HepG2 (cell line): ENCODE measurements around the gene DLG5. TPM values are rescaled to one million over a fixed set of nuclear protein-coding genes. Genes with fewer than 3 reads are reported as not detected.

ENCODE experiments used
- CEBPG ChIP-seq: IDR thresholded peaks from 2 replicates; pipeline ENCODE4 v1.6.1; 2016
- ETV5 ChIP-seq: IDR thresholded peaks from 2 replicates; pipeline ENCODE4 v1.6.1; 2018; ENCODE audit warnings: missing biosample characterization, missing genetic modification reagents, inconsistent platforms, borderline replicate concordance
- ETV6 ChIP-seq: sonication (generic); formaldehyde crosslinking; conservative IDR thresholded peaks from 2 replicates; pipeline ENCODE4 v1.4.0; 2020; ENCODE audit warnings: missing genetic modification reagents
- HCFC1 ChIP-seq: fragments of 150-350 bp; IDR thresholded peaks from 2 replicates; pipeline ENCODE4 v1.6.1; 2014; ENCODE audit warnings: low read depth, low read length
- KLF9 ChIP-seq: IDR thresholded peaks from 2 replicates; pipeline ENCODE4 v1.6.1; 2016; ENCODE audit warnings: low read depth
- MTF1 ChIP-seq: sonication (generic); formaldehyde crosslinking; IDR thresholded peaks from 2 replicates; pipeline ENCODE4 v1.5.0; 2020; ENCODE audit warnings: missing genetic modification reagents
- MYC ChIP-seq: sonication (generic); formaldehyde crosslinking; IDR thresholded peaks from 2 replicates; pipeline ENCODE4 v1.9.0; 2021; ENCODE audit warnings: missing genetic modification reagents, borderline replicate concordance
- PAX8 ChIP-seq: sonication (generic); formaldehyde crosslinking; IDR thresholded peaks from 2 replicates; pipeline ENCODE4 v1.8.0; 2022; ENCODE audit warnings: mild to moderate bottlenecking, missing genetic modification reagents, borderline replicate concordance
- POLR2AphosphoS2 ChIP-seq: IDR thresholded peaks from 2 replicates; pipeline ENCODE4 v1.6.1; 2011; ENCODE audit warnings: low read depth, low read length, improper control_type of control experiment
- SAFB2 ChIP-seq: sonication (generic); formaldehyde crosslinking; IDR thresholded peaks from 2 replicates; pipeline ENCODE4 v1.5.1; 2020; ENCODE audit warnings: missing genetic modification reagents, low read depth, mild to moderate bottlenecking, borderline replicate concordance
- TMF1 ChIP-seq: sonication (generic); formaldehyde crosslinking; IDR thresholded peaks from 2 replicates; pipeline ENCODE4 v1.8.1; 2022; ENCODE audit warnings: low read depth, missing genetic modification reagents
- YEATS4 ChIP-seq: sonication (generic); formaldehyde crosslinking; IDR thresholded peaks from 2 replicates; pipeline ENCODE4 v1.4.0; 2020; ENCODE audit warnings: missing genetic modification reagents, borderline replicate concordance
- YY1 ChIP-seq: IDR thresholded peaks from 2 replicates; pipeline ENCODE4 v1.6.1; 2011; ENCODE audit warnings: low read length, low read depth, moderate library complexity, mild to moderate bottlenecking; ENCODE audit not compliant: insufficient read depth, insufficient replicate concordance
- ZBED4 ChIP-seq: sonication (generic); formaldehyde crosslinking; IDR thresholded peaks from 2 replicates; pipeline ENCODE4 v1.4.0; 2020; ENCODE audit warnings: missing genetic modification reagents, borderline replicate concordance
- ZBTB3 ChIP-seq: sonication (generic); formaldehyde crosslinking; IDR thresholded peaks from 2 replicates; pipeline ENCODE4 v1.4.0; 2020; ENCODE audit warnings: low read depth, mild to moderate bottlenecking, moderate library complexity, missing genetic modification reagents, borderline replicate concordance
- ZNF3 ChIP-seq: IDR thresholded peaks from 2 replicates; pipeline ENCODE4 v1.7.0; 2017; ENCODE audit warnings: inconsistent platforms
- ZNF30 ChIP-seq: sonication (generic); formaldehyde crosslinking; IDR thresholded peaks from 2 replicates; pipeline ENCODE4 v1.5.0; 2020; ENCODE audit warnings: mild to moderate bottlenecking, missing genetic modification reagents
- ZNF770 ChIP-seq: sonication (generic); formaldehyde crosslinking; IDR thresholded peaks from 2 replicates; pipeline ENCODE4 v1.5.0; 2020; ENCODE audit warnings: mild to moderate bottlenecking, missing genetic modification reagents
- ZNF782 ChIP-seq: sonication (generic); formaldehyde crosslinking; IDR thresholded peaks from 2 replicates; pipeline ENCODE4 v1.4.0; 2020; ENCODE audit warnings: missing genetic modification reagents, mild to moderate bottlenecking, borderline replicate concordance
- ZSCAN30 ChIP-seq: sonication (generic); formaldehyde crosslinking; IDR thresholded peaks from 2 replicates; pipeline ENCODE4 v1.5.0; 2020; ENCODE audit warnings: mild to moderate bottlenecking, missing genetic modification reagents
- polyA plus RNA-seq, 8 experiments: library from polyadenylated mRNA; depleted of rRNA in 3 of 8; stranded (reverse) in 7 of 8; unstranded in 1 of 8; fragments of >200 nt; fragmentation: Illumina TruSeq in 4 of 8; extraction: Trizol in 4 of 8; gene quantifications; 2 replicates each; pipeline versions ENCODE4 v1.2.1 to v1.2.3, GENCODE V29; 2011 to 2016; ENCODE audit warnings: low read depth in 4 of 8, missing spikeins in 1 of 8, mixed read lengths in 1 of 8; ENCODE audit not compliant: insufficient read depth in 1 of 8
- total RNA-seq, 5 experiments: library from RNA; depleted of rRNA; stranded (reverse); fragments of >200 nt; fragmentation: Illumina TruSeq; extraction: Trizol; gene quantifications; 2 replicates each; pipeline ENCODE4 v1.2.3, GENCODE V29; 2016; ENCODE audit warnings: low read depth in 1 of 5
- TF ChIP-seq, protein P1 (sequence below): IDR thresholded peaks from 2 replicates; pipeline ENCODE4 v1.6.1; 2016; ENCODE audit warnings: missing genetic modification reagents, missing compliant biosample characterization
- TF ChIP-seq, protein P2 (sequence below): sonication (generic); formaldehyde crosslinking; IDR thresholded peaks from 2 replicates; pipeline ENCODE4 v1.4.0; 2020; ENCODE audit warnings: missing genetic modification reagents

Gene DLG5
- total and polyA plus RNA-seq, 2 of the 13 experiments (the other 11 are each of a cell fraction or from before 2014, with no cell fraction given) = 15.5 to 18.2 TPM

GRCh38 chr10:77846718-77847311 is 79.7 kb downstream of the DLG5 start (continued):
- TF ChIP-seq KLF9 (CRISPR knock-in tag) (no peak), ZNF3 (CRISPR knock-in tag) (no peak), YEATS4 (CRISPR knock-in tag) (no peak), ETV5 (CRISPR knock-in tag) (peak; percentile 19; the same call in 1 of the 2 replicates), YY1 (no peak), MYC (CRISPR knock-in tag) (peak; percentile 28; the same call in 1 of the 2 replicates), HCFC1 (no peak), MTF1 (CRISPR knock-in tag) (no peak), POLR2AphosphoS2 (no peak), ZNF30 (no peak), TMF1 (CRISPR knock-in tag) (no peak), ETV6 (0 out of 2 replicates have a peak, but pooled peaks have one; percentile 62), ZSCAN30 (CRISPR knock-in tag) (no peak), ZBTB3 (CRISPR knock-in tag) (no peak), ZBED4 (CRISPR knock-in tag) (0 out of 2 replicates have a peak, but pooled peaks have one; percentile 35), ZNF770 (CRISPR knock-in tag) (no peak), SAFB2 (no peak), PAX8 (CRISPR knock-in tag) (no peak), CEBPG (no peak), ZNF782 (CRISPR knock-in tag) (no peak)
- TF ChIP-seq, protein P1, sequence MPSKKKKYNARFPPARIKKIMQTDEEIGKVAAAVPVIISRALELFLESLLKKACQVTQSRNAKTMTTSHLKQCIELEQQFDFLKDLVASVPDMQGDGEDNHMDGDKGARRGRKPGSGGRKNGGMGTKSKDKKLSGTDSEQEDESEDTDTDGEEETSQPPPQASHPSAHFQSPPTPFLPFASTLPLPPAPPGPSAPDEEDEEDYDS (CRISPR knock-in tag) = 0 out of 2 replicates have a peak, but pooled peaks have one; percentile 25
- TF ChIP-seq, protein P2, sequence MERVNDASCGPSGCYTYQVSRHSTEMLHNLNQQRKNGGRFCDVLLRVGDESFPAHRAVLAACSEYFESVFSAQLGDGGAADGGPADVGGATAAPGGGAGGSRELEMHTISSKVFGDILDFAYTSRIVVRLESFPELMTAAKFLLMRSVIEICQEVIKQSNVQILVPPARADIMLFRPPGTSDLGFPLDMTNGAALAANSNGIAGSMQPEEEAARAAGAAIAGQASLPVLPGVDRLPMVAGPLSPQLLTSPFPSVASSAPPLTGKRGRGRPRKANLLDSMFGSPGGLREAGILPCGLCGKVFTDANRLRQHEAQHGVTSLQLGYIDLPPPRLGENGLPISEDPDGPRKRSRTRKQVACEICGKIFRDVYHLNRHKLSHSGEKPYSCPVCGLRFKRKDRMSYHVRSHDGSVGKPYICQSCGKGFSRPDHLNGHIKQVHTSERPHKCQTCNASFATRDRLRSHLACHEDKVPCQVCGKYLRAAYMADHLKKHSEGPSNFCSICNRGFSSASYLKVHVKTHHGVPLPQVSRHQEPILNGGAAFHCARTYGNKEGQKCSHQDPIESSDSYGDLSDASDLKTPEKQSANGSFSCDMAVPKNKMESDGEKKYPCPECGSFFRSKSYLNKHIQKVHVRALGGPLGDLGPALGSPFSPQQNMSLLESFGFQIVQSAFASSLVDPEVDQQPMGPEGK (CRISPR knock-in tag) = peak; percentile 47; the same call in 1 of the 2 replicates
